GM21526 (cell line): ENCODE measurements around the gene NDC1.
"Not testable (repeated sequence)": the region's sequence is repeated elsewhere in the genome, so short reads cannot be mapped to it uniquely, and the experiment has no call there.

Experiments
- ATAC-seq: cut with Tn5 transposase; IDR thresholded peaks from one replicate; pipeline ENCODE4 v1.9.1; 2021; ENCODE audit warnings: moderate library complexity; ENCODE audit not compliant: unreplicated experiment, low FRiP score

NDC1 gene, protein sequence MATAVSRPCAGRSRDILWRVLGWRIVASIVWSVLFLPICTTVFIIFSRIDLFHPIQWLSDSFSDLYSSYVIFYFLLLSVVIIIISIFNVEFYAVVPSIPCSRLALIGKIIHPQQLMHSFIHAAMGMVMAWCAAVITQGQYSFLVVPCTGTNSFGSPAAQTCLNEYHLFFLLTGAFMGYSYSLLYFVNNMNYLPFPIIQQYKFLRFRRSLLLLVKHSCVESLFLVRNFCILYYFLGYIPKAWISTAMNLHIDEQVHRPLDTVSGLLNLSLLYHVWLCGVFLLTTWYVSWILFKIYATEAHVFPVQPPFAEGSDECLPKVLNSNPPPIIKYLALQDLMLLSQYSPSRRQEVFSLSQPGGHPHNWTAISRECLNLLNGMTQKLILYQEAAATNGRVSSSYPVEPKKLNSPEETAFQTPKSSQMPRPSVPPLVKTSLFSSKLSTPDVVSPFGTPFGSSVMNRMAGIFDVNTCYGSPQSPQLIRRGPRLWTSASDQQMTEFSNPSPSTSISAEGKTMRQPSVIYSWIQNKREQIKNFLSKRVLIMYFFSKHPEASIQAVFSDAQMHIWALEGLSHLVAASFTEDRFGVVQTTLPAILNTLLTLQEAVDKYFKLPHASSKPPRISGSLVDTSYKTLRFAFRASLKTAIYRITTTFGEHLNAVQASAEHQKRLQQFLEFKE

DNA sequence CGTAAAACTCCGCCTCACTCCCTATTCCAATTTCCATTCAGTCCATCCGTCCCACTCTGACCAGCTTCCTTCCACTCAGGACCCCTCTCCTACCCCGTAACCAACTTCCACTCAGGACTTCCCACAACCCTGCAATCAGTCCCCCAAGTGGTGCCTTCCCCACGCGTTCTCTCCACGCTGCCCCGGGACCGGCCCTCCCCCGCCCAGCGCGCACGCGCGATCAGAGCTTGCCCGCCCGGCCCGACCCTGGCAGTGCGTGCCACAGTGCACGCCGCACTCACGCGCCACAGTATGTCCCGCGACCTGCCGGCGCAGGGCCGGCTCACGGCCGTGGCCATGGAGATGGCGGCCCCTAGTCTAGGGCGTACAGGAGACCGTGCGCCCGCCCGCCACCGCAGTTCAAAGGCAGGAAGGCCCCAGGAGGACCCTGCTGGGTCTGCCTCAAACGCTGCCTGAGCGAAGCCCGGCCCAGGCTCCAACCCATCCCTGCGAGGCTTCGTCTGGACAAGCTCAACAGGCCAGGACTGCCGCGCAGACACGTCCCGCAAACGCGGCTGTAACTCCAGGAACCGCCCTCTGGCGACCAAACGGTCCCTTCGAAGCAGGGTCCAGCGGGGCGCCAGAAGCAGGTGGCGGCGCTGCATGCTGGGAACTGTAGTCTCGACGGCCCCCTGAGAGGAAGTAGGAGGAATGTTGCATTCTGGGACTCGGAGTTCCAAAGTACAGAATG is at the start of gene NDC1:
Gene NDC1, minus strand, starts transcription at position 373 of the 730 bp plus-strand sequence. Its CDS starts 35 bp downstream, at position 338.
- ATAC-seq, result peak; percentile 85

DNA sequence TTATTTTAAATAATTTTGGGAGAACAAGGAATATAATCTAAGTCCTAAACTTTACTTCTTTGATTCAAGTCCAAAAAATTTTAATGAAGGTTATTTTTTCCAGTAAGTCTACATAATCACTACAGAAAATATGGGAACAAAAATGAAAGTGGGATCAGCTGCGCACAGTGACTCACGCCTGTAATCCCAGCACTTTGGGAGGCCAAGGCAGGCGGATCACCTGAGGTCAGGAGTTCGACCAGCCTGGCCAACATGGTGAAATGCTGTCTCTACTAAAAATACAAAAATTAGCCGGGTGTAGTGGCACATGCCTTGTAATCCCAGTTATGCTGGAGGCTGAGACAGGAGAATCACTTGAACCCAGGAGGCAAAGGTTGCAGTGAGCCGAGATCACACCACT is 45.5 kb upstream of the NDC1 start:
- ATAC-seq, result not testable (repeated sequence)

DNA sequence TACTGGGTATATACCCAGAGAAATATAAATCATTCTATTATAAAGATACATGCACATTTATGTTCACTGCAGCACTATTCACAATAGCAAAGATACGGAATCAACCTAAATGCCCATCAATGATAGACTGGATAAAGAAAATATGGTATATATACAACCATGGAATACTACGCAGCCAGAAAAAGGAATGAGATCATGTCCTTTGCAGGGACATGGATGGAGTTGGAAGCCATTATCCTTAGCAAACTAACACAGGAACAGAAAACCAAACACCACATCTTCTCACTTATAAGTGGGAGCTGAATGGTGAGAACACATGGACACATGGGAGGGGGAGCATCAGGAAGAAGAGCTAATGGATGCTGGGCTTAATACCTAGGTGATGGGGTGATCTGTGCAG is 43.8 kb upstream of the NDC1 start:
- ATAC-seq, result not testable (repeated sequence)

DNA sequence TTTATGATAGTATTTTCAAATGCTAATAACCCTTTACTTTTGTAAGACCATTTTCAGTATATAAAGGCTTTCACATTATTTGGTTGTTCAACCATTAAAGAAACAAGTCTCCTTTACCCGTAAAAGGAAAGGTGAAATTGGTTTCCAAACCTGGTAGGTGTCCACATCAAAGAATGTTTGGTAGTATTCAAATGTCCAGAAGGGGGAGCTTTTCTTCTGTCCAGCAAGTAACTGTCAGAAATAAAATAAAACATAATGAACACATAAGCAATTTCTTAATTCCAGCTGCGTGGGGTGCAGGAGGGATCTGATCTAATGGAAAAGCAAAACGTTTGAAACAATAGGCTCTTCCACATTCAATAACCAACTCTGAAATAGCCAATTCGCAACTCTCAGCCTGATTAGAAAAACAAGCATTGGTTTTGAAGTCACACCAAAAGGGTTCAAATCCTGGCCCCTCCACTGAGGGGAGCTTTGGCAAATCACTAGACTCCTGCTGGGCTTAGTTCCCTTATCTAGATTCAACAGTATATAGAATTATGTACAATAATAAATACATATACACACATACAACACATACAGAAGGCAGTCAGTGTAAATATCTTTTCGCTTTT is 40.5 kb upstream of the NDC1 start:
- no peak for ATAC-seq

DNA sequence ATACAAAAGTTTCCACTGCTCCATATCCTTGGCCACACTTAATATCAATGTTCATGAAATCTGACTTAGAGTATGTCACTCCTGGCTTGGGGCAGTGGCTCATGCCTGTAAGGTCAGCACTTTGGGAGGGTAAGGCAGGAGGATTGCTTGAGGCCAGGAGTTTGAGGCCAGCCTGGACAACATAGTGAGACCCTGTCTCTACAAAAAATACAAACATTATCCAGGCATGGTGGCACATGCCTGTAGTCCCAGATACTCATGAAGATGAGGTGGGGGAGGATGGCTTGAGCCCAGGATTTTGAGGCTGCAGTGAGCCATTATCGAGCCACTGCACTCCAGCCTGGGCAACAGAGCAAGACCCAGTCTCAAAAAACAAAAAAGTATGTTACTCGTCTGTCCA is 37.1 kb upstream of the NDC1 start:
- ATAC-seq, result not testable (repeated sequence)

DNA sequence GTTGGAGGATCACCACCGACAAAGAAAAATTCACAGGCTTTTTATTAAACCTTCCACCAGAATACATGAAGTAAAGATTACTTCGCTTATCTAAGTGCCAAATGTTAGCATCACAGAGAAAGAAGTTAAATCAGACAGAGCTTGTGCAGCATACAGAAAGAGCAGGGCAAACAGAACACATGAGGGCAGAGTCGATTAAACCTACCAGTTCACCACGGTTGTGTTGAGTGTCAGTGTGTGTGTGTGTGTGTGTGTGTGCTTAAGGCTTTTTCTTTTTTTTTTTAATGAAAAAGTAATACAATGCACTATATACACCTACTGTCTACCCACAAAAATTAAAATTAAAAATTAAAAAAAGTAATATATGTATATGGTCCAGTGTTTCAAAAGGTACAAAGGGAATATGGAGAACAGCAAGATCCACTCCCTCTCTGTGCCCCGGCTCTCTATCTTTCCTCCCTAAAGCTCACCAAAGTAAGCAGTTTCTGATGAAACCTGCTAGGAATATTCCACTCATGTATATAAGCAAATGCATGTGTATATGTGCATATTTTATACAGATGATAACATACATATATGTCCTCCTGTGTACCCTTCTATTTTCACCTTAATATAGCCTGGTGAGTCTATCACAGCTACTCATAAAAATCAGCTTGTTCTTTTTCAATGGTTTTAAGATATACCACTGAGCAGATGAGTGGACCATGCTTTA is 33.8 kb upstream of the NDC1 start:
- no peak for ATAC-seq

DNA sequence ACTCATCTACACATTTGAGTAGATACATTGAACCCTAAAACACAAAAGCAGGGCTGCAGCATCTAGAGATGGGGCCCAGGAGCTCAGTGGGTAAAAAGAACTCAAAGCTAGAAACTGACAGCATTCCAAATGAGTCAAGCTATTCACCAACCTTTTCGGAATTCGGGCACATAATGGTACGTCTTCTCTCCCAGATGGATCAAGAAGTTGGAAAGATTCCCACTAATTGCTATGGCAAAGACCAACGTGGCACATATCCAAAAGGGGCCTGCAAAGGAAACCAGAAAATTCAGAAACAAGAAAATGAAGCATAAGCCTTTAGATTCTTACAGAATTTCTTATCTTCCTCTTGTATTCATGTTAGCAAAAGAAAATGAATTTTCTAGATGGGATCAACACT is 33.1 kb upstream of the NDC1 start:
- ATAC-seq, result no peak

DNA sequence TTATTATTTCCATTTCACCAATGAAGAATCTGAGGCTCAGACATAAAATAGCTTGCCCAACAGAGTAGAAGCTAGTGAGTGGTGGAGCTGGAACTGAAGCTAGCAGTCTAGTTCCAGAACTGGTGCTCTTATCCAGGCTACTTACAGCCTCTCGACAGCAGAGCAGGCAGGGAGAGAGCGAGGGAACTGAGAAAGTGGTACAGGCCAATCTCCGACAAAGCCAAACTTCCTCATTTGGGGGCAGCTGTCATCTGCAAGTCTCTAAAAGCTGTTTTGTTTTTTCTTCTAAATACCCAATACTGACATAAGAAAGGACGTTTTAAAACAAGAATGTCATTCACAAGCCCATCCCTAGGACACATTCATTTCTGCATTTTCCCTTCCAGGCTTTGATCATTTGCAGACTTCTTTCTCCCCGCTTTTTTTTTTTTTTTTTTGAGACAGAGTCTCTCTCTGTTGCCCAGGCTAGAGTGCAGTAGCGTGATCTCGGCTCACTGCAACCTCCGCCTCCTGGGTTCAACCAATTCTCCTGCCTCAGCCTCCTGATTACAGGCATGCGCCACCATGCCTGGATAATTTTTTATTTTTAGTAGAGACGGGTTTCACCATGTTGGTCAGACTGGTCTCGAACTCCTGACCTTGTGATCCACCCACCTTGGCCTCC is 31.5 kb upstream of the NDC1 start:
- no peak for ATAC-seq

DNA sequence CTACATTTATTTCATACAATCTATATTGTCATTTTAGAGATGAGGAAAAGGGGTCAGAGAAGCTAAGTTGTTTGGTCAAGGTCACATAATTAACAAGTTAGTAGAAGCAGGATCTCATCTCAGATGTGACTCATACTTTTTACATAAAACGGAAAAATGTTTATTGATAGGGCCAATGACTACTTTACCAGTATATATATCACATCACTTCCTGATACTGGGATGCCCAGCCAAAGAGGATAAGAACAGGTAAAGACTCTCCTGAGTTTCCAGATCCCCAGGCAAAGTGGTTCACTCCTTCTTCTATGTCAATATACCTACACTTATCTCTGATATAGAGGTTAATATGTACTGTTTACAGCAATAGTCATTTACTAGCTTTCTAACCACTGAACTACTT is 30.5 kb upstream of the NDC1 start:
- no peak for ATAC-seq

DNA sequence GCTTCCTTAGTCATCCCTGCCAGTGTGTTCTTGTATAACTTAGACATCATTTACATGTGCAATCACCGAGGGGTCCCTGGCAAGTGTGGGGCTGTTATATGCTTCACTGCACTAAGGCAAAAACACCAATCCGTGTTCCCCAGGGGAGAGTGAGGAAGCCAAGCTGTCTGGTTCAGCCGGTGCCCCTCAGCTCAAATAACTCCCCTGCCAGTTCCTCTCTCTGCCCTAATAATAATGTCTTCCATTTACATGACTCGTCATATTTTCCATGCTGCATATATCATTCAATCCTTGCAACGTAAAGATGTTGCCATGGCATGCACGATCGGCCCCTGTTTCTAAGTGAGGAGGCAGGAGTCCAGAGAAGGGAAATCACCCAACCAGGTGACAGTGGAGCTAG is 24.4 kb upstream of the NDC1 start:
- ATAC-seq, result no peak

DNA sequence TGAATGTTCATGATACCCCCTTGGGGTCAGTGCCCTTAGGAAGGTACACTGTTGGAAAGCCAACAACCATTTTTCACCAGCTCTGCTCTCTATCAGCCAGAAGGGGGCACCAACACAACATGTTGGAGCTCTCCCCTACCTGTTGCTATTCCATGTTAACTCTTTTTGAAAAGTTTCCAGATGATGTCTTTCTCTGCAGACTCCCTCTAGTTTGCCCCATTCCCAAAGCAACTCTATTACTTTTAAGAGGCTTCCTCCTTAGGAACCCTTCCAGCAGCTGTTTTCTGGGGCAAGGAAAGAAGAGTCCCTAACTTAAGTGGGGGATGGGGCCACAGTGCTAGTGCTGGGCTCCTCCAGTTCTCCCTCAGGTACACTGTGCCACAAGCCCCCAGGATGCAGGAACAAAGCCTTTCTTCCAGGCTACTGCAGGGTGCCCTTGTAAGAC is 22.9 kb upstream of the NDC1 start:
- ATAC-seq, result no peak

DNA sequence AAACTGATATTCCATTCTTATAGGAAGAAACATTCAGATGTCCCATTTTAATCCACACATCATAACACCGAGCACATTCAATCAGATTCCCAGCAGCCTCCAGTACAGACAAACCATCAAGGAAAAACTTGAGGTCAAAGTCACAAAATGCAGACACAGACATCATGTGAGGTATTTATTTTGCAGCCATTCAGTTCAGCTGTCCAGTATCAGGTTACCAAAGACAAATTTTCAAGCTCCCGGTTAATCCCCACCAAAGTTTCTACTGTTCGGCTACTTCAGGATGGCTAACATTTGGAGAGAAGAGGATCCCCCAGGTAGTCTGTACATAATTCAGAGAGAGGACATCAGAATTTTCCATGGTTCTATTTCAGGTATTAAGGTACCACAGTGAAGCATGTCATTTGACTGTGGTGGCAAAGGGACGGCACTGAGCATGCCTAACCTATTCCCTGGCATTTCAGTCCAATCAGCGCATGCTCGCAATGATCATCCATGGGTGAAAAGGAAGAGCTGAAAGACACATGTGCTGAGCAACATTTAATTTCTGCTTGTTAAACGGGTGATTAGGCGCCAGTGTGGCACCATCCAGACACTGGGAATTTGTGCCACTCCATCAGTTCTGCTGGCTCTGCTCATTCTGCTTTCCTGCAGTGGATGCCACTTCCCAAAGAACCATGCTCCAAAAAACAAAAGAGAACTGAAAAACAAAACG is 13.6 kb upstream of the NDC1 start:
- ATAC-seq, result no peak

DNA sequence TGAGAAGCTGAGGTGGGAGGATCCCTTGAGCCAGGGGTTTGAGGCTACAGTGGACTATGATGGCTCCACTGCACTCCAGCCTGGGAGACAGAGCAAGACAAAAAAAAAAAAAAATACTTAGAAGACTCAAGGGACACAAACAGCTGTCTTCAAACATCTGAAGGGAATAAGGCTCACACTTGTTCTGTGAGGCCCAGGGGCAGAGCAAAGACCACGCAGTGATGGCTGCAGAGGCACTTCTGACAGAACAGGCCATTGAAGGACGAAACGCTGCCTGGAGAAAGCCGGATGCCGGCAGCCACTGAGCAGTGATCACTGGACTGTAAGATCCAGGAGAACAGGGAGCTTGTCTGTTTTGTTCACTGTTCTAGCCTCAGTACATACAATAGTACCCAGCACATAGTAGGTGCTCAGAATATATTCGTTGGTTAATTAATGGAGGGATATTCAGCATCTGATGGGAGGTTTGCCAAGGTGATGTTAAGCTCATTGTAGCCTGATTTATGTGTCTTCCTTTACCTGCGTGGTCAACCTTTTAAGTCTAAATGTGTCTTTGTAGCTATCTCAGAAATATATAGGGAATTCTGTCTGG is 12.1 kb upstream of the NDC1 start:
- no peak for ATAC-seq

DNA sequence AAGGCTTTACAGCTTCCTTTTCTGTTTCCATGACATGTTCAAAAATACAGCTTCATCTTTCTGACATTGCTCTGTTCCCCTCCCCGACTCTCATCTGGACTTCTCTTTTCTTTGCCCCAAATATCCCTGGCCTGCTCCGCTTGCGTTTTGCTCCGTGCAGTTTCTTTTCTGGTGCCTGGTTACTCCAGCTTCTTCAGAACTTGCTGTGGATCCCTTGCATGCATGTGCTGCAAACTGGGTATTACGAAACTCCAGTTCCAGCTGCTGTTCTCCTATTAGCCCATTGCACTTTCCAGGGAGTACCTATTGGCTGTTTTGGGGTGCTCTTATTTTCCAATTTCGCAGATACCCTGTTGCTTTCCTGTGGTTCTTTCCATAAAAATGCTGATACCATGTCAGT is 9.9 kb upstream of the NDC1 start:
- ATAC-seq, result no peak

DNA sequence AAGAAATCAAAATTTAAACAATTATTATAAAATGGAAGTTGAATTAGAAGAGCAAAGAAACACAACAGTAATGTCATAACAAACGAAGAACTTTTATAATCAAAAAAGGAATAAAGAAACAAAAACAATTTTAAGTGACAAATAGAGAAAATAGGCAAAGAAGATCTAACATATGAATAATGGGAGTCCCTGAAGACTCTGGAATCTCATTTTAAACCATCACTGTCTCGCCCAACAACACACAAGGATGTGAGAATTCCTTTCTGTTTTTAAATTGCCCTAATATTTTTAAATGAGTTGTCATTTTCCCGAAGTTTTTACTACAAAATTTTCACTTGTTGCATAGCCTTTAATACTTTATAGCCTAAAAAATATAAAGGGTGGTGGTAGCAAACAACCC is 4.3 kb upstream of the NDC1 start:
- ATAC-seq, result no peak

DNA sequence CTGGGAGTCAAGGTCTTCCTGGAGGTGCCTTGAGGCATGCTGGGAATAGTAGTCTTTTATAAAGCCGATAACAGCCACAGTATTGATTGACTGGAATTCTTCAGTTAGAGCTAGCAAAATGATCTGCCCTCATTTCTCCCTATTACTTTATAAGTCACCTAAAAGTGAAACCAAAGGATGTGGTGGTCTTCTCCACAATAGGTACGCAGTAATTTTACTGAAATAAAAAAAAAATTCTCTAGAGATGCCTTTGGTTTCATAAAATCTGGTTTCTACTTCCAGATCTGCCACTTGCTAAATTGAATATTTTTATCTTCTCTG is 518 bp upstream of the NDC1 start:
- ATAC-seq, result no peak

DNA sequence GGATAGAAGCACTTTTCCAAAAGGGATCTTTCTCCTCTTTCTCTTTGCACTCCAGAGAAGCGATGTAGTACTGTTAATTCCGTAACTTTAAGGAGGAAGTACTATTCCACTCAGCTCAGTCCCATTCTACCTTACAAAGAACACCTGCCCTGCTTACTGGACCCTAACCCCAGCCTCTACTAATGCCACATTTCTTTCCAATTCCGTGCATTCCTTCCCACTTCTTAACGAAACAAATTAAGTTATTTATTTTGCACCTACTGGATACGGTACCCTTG is 511 bp downstream of the NDC1 start:
- ATAC-seq, result no peak

DNA sequence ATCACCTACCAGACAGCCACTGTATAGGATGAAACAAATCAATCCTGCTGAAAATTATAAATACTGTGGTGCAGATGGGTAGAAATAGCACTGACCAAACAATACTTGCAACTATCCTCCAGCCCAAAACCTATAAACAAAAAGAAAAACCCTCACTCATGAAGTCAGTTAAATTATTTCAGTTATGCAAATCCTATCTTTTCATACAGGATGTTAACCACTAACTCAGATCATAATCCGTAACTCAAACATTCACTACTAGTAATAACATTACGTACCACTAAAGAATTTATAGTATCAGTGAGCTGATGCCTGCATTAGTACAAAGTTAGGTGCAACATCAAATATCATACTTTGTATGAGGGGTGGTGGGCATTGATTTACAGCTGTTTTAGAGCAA is 2.6 kb downstream of the NDC1 start:
- no peak for ATAC-seq

DNA sequence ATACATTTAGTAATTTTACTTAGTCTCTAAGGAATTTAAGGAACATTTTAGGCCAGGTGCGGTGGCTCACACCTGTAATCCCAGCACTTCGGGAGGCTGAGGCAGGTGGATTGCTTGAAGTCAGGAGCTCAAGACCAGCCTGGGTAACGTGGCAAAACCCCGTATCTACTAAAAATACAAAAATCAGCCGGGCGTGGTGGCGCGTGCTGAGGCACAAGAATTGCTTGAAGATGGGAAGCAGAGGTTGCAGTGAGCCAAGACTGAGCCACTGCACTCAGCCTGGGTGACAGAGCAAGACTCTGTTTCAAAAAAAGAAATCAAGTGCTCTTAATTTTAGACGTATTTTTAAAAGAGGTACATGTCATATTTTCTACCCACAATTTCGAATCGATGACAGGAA is 3.3 kb downstream of the NDC1 start:
- ATAC-seq, result no peak
